ENCODE data around the gene HIBADH.

DNA sequence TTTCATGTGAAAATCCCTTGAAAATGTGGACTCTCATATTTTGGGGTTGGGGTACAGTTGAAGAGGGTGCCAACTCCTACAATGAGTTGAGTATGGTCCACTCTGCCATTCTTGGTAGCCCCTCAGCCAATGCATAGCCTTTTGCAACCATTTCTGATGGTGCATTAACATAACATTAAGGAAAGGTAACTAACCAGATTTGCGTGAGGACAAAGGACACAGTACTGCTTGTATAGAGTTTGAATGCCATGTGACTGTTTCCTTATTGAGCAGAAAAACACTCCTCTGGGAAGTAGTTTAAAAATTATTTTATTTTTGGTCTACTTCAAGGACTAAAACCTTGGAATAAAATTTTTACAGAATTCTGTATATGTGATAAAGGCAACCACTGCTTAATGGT, 107.9 kb downstream of the HIBADH start:
- no peak for TF ChIP-seq CTCF (IDR thresholded peaks at IDR 0.05)
- no peak for TF ChIP-seq POLR2AphosphoS5 (IDR thresholded peaks at IDR 0.05; ENCODE audit: low read depth, low read length)
- TF ChIP-seq, protein P1, sequence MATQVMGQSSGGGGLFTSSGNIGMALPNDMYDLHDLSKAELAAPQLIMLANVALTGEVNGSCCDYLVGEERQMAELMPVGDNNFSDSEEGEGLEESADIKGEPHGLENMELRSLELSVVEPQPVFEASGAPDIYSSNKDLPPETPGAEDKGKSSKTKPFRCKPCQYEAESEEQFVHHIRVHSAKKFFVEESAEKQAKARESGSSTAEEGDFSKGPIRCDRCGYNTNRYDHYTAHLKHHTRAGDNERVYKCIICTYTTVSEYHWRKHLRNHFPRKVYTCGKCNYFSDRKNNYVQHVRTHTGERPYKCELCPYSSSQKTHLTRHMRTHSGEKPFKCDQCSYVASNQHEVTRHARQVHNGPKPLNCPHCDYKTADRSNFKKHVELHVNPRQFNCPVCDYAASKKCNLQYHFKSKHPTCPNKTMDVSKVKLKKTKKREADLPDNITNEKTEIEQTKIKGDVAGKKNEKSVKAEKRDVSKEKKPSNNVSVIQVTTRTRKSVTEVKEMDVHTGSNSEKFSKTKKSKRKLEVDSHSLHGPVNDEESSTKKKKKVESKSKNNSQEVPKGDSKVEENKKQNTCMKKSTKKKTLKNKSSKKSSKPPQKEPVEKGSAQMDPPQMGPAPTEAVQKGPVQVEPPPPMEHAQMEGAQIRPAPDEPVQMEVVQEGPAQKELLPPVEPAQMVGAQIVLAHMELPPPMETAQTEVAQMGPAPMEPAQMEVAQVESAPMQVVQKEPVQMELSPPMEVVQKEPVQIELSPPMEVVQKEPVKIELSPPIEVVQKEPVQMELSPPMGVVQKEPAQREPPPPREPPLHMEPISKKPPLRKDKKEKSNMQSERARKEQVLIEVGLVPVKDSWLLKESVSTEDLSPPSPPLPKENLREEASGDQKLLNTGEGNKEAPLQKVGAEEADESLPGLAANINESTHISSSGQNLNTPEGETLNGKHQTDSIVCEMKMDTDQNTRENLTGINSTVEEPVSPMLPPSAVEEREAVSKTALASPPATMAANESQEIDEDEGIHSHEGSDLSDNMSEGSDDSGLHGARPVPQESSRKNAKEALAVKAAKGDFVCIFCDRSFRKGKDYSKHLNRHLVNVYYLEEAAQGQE (IDR thresholded peaks at IDR 0.05; ENCODE audit: insufficient read depth in 1 of 2, low read depth in 2 of 2, low read length in 1 of 2), result no peak
- TF ChIP-seq TCF7L2 (IDR thresholded peaks at IDR 0.05; ENCODE audit: low read depth, low read length), result no peak

All from Panc1 (cell line).